Transverse colon (tissue), 4 donors: ENCODE data around the gene ADAM12.

Experiments
- CTCF ChIP-seq, 5 experiments: fragments of 200-600 bp in 3 of 5; fragments of 450-650 bp in 2 of 5; sonication (generic) in 3 of 5; IDR thresholded peaks; 1 replicate in 2 of 5; 2 replicates in 3 of 5; pipeline ENCODE4 v1.5.1; 2016 to 2017; ENCODE audit warnings: antibody characterized with exemption in 5 of 5, inconsistent platforms in 3 of 5, mild to moderate bottlenecking in 2 of 5, moderate library complexity in 1 of 5
- EP300 ChIP-seq: sonication (generic); formaldehyde crosslinking; IDR thresholded peaks from one replicate; pipeline ENCODE4 v1.6.1; 2017; ENCODE audit warnings: antibody characterized with exemption, low read depth
- POLR2A ChIP-seq: fragments of 450-650 bp; IDR thresholded peaks from one replicate; pipeline ENCODE4 v1.6.1; 2016; ENCODE audit warnings: antibody characterized with exemption, mild to moderate bottlenecking, moderate library complexity
- POLR2AphosphoS5 ChIP-seq, 3 donors: sonication (generic); formaldehyde crosslinking; IDR thresholded peaks; one replicate each; pipeline ENCODE4 v1.6.1; 2016; ENCODE audit warnings: antibody characterized with exemption in 3 of 3

DNA sequence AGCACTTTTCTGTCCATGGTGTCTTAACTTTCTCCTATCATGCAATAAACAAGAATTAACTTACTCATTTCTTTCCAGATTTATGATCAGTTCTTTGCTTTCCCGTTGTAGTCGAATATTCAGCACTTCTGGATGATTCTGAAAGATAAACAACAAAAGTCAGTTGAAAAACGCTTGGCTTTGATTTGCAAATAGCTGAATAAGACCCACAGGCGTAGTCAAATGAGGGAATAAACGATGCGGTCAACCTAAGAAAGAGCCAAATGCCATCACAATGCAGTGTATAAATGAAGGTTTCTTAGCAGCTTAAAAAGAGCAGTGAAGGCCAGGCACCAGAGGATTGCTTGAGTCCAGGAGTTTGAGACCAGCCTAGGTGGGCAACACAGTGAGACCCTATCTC lies 109.4 kb downstream of the ADAM12 start:
- no peak for TF ChIP-seq EP300
- no peak for TF ChIP-seq POLR2A
- TF ChIP-seq POLR2AphosphoS5 (IDR thresholded peaks at IDR 0.05) = no peak
- no peak for TF ChIP-seq CTCF (IDR thresholded peaks at IDR 0.05)
